Prostate gland (tissue), 2 donors: ENCODE data around the gene KRT6B. TPM values are rescaled to one million over a fixed set of nuclear protein-coding genes. Genes with fewer than 3 reads are reported as not detected.

Experiments used
- DNase-seq: peaks from one replicate; pipeline ENCODE4 v3.0.0-alpha.2; 2019; ENCODE audit warnings: low spot score
- H3K27ac ChIP-seq, 2 donors: fragments of 200-600 bp; sonication (generic); 2 replicates each; pipeline ENCODE4 v1.5.1; 2017 to 2019
- H3K27me3 ChIP-seq: fragments of 200-600 bp; sonication (generic); replicated peaks from 2 replicates; pipeline ENCODE4 v1.5.1; 2019; ENCODE audit not compliant: insufficient read depth
- H3K36me3 ChIP-seq, 2 donors: fragments of 200-600 bp; sonication (generic); 1 replicate in 1 of 2; 2 replicates in 1 of 2; pipeline versions ENCODE4 v1.5.1 to v1.8.1; 2017 to 2019
- H3K4me1 ChIP-seq: fragments of 200-600 bp; sonication (generic); replicated peaks from 2 replicates; pipeline ENCODE4 v1.5.1; 2019
- H3K4me3 ChIP-seq, 2 donors: fragments of 200-600 bp; sonication (generic); 2 replicates each; pipeline ENCODE4 v1.5.1; 2017 to 2019
- H3K9me3 ChIP-seq: fragments of 200-600 bp; sonication (generic); 2 replicates; pipeline ENCODE4 v1.5.1; 2017
- POLR2A ChIP-seq: fragments of 450-650 bp; IDR thresholded peaks from one replicate; pipeline ENCODE4 v1.6.1; 2016; ENCODE audit warnings: antibody characterized with exemption, mild to moderate bottlenecking
- POLR2AphosphoS5 ChIP-seq: sonication (generic); formaldehyde crosslinking; IDR thresholded peaks from one replicate; pipeline ENCODE4 v1.6.1; 2017; ENCODE audit warnings: antibody characterized with exemption
- WGBS: methylation state at CpG from one replicate; pipeline ENCODE4 v1.1.5; 2018; 5-methylcytosine and 5-hydroxymethylcytosine counted together
- intact Hi-C: fragments of 100-400 bp; cut with DNase I; formaldehyde crosslinking; loops from one replicate; pipeline ENCODE4 v1.14.2; 2022
- total RNA-seq, 2 donors: library from RNA; depleted of rRNA; stranded (reverse); fragments of >200 nt; gene quantifications; one replicate each; pipeline ENCODE4 v1.1.0, GENCODE V29; 2016
- TF ChIP-seq, protein P1 (sequence below), 4 experiments: fragments of 200-600 bp in 2 of 4; fragments of 450-650 bp in 2 of 4; sonication (generic) in 2 of 4; IDR thresholded peaks; 1 replicate in 3 of 4; 2 replicates in 1 of 4; pipeline ENCODE4 v1.5.1; 2016 to 2019; ENCODE audit warnings: antibody characterized with exemption in 4 of 4, mild to moderate bottlenecking in 2 of 4, moderate library complexity in 2 of 4

The KRT6B gene
- total RNA-seq, 2 donors from 2014 or later: 0.40 to 0.87 TPM

DNA sequence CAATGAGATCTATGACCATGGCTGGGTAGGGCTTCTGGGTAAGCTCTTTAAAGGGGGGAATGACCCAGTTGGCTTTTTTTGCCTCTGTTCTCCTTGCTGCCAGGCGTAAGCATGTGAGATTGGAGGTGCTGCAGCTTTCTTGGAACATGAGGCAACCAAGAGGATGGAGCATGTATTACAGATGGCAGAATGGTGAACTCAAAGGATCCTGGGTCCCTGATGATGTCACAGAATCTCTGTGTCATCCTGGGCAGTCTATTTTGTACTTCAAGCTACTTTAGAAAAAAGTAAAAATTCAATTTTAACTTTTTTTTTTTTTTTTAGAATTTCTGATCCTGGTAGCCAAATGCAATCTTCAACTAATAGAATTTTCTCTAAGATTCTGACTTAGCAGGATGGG lies 53.8 kb downstream of the KRT6B start:
- no peak for TF ChIP-seq POLR2AphosphoS5
- no peak for TF ChIP-seq POLR2A
- TF ChIP-seq, protein P1, sequence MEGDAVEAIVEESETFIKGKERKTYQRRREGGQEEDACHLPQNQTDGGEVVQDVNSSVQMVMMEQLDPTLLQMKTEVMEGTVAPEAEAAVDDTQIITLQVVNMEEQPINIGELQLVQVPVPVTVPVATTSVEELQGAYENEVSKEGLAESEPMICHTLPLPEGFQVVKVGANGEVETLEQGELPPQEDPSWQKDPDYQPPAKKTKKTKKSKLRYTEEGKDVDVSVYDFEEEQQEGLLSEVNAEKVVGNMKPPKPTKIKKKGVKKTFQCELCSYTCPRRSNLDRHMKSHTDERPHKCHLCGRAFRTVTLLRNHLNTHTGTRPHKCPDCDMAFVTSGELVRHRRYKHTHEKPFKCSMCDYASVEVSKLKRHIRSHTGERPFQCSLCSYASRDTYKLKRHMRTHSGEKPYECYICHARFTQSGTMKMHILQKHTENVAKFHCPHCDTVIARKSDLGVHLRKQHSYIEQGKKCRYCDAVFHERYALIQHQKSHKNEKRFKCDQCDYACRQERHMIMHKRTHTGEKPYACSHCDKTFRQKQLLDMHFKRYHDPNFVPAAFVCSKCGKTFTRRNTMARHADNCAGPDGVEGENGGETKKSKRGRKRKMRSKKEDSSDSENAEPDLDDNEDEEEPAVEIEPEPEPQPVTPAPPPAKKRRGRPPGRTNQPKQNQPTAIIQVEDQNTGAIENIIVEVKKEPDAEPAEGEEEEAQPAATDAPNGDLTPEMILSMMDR (IDR thresholded peaks at IDR 0.05): no peak
- intact Hi-C loops: no loop called here
- no peaks in the 10 kb centered on the region for H3K9me3 ChIP-seq
- H3K27me3 ChIP-seq: no peaks in the 10 kb centered on the region
- no peaks in the 10 kb centered on the region for H3K36me3 ChIP-seq
- WGBS: 100% methylated on average over 1 of the region's 1 CpG
- no peak for DNase-seq
- H3K4me3 ChIP-seq: no peak overlapping the region
- no peak overlapping the region for H3K27ac ChIP-seq
- no peaks in the 10 kb centered on the region for H3K4me1 ChIP-seq

- Histone ChIP-seq H3K9me3 (no peaks in the 10 kb centered on the region), H3K4me3 (no peak overlapping the region), H3K36me3 (no peaks in the 10 kb centered on the region), H3K27ac (no peak overlapping the region), H3K4me1 (no peaks in the 10 kb centered on the region), H3K27me3 (no peaks in the 10 kb centered on the region)
- DNase-seq: no peak
- 89% methylated on average over 8 of the region's 8 CpGs for WGBS
- intact Hi-C loops: no loop called here
- TF ChIP-seq POLR2A: no peak
- TF ChIP-seq POLR2AphosphoS5: no peak
- TF ChIP-seq, protein P1 (IDR thresholded peaks at IDR 0.05): no peak
Observed at GRCh38 chr12:52396656-52397055, 55.3 kb downstream of the KRT6B start.

Other genes starting within 250 kb of the KRT6B start
- gene KRT7, start 218.9 kb downstream of the KRT6B start, total RNA-seq: 100 to 1,000 TPM in 1 of 2 donors, 10 to 100 TPM in 1; 53.1 to 151 TPM
- under 1 TPM; 0.27 to 0.85 TPM for gene KRT86, start 177.5 kb downstream of the KRT6B start, total RNA-seq
- 1 to 10 TPM in 1 of 2 donors, not detected in 1; 1.7 TPM for gene KRT81, start 160.6 kb downstream of the KRT6B start, total RNA-seq
- gene KRT83, start 130.7 kb downstream of the KRT6B start, total RNA-seq: under 1 TPM in 1 of 2 donors, not detected in 1; 0.74 TPM
- not detected for gene KRT85, start 84.7 kb downstream of the KRT6B start, total RNA-seq
- not detected for gene KRT84, start 66.5 kb downstream of the KRT6B start, total RNA-seq
- gene KRT82, start 45.8 kb downstream of the KRT6B start, total RNA-seq: not detected
- gene KRT75, start 17.8 kb downstream of the KRT6B start, total RNA-seq: not detected
- not detected for gene KRT6C, start 21.7 kb upstream of the KRT6B start, total RNA-seq
- gene KRT6A, start 41.1 kb upstream of the KRT6B start, total RNA-seq: 10 to 100 TPM in 1 of 2 donors, 1 to 10 TPM in 1; 5.9 to 13.6 TPM
- 100 to 1,000 TPM; 160 to 516 TPM for gene KRT5, start 68.2 kb upstream of the KRT6B start, total RNA-seq
- not detected for gene KRT71, start 101.0 kb upstream of the KRT6B start, total RNA-seq
- gene KRT74, start 121.7 kb upstream of the KRT6B start, total RNA-seq: under 1 TPM; 0.05 to 0.45 TPM
- gene KRT72, start 149.3 kb upstream of the KRT6B start, total RNA-seq: 10 to 100 TPM in 1 of 2 donors, not detected in 1; 22.1 TPM
- not detected for gene KRT73, start 166.4 kb upstream of the KRT6B start, total RNA-seq
- gene KRT2, start 200.1 kb upstream of the KRT6B start, total RNA-seq: 1 to 10 TPM in 1 of 2 donors, under 1 TPM in 1; 0.41 to 5.1 TPM
- 10 to 100 TPM in 1 of 2 donors, 1 to 10 TPM in 1; 1.5 to 18.1 TPM for gene KRT1, start 228.3 kb upstream of the KRT6B start, total RNA-seq